Neuronal stem cell (in vitro differentiated cells): Measurements from ENCODE around the gene GSKIP. TPM values are rescaled to one million over a fixed set of nuclear protein-coding genes. Genes with fewer than 3 reads are reported as not detected.

Source experiments
- DNase-seq: peaks from one replicate; pipeline ENCODE4 v3.0.0-alpha.2; 2013; ENCODE audit warnings: low spot score
- H2AFZ ChIP-seq: one replicate; pipeline ENCODE4 v1.6.1; 2013; ENCODE audit warnings: mild to moderate bottlenecking, low read length, inconsistent platforms
- H2AK5ac ChIP-seq: 2 replicates; pipeline ENCODE4 v1.6.1; 2013; ENCODE audit warnings: low read depth, mild to moderate bottlenecking, inconsistent platforms, low read length, moderate library complexity, mixed read lengths
- H2BK120ac ChIP-seq: 2 replicates; pipeline ENCODE4 v1.6.1; 2013; ENCODE audit warnings: low read depth, mild to moderate bottlenecking, inconsistent platforms, low read length, moderate library complexity, mixed read lengths
- H2BK12ac ChIP-seq: one replicate; pipeline ENCODE4 v1.6.1; 2013; ENCODE audit warnings: low read length, inconsistent platforms
- H2BK15ac ChIP-seq: 2 replicates; pipeline ENCODE4 v1.6.1; 2013; ENCODE audit warnings: mild to moderate bottlenecking, low read length, inconsistent platforms, mixed read lengths
- H2BK5ac ChIP-seq: one replicate; pipeline ENCODE4 v1.6.1; 2013; ENCODE audit warnings: inconsistent platforms, mild to moderate bottlenecking, low read length, moderate library complexity
- H3K14ac ChIP-seq: one replicate; pipeline ENCODE4 v1.6.1; 2013; ENCODE audit warnings: low read length, inconsistent platforms
- H3K18ac ChIP-seq: 2 replicates; pipeline ENCODE4 v1.6.1; 2013; ENCODE audit warnings: low read length, inconsistent platforms
- H3K23ac ChIP-seq: 2 replicates; pipeline ENCODE4 v1.6.1; 2013; ENCODE audit warnings: low read depth, mild to moderate bottlenecking, mixed read lengths, low read length, inconsistent platforms; ENCODE audit not compliant: poor library complexity
- H3K27ac ChIP-seq: replicated peaks from 3 replicates; pipeline ENCODE4 v1.5.1; 2013; ENCODE audit warnings: low read length, inconsistent platforms
- H3K27me3 ChIP-seq, 3 experiments: 2 replicates each; pipeline ENCODE4 v1.6.1; 2013; ENCODE audit warnings: low read length in 3 of 3, mild to moderate bottlenecking in 2 of 3, inconsistent platforms in 1 of 3, low read depth in 1 of 3, mixed read lengths in 1 of 3, moderate library complexity in 1 of 3; ENCODE audit not compliant: control insufficient read depth in 3 of 3, insufficient read depth in 3 of 3
- H3K36me3 ChIP-seq, 2 donors: replicated peaks in 1 of 2; 2 replicates each; pipeline ENCODE4 v1.6.1; 2013; ENCODE audit warnings: low read length in 2 of 2; ENCODE audit not compliant: control insufficient read depth in 2 of 2, insufficient read depth in 2 of 2
- H3K4ac ChIP-seq: 2 replicates; pipeline ENCODE4 v1.6.1; 2013; ENCODE audit warnings: inconsistent platforms, mild to moderate bottlenecking, low read length, moderate library complexity
- H3K4me1 ChIP-seq, 2 donors: 1 replicate in 1 of 2; 2 replicates in 1 of 2; pipeline ENCODE4 v1.6.1; 2013; ENCODE audit warnings: low read length in 2 of 2, low read depth in 1 of 2; ENCODE audit not compliant: control insufficient read depth in 2 of 2, insufficient read depth in 1 of 2
- H3K4me2 ChIP-seq: one replicate; pipeline ENCODE4 v1.6.1; 2013; ENCODE audit warnings: mild to moderate bottlenecking, low read length, inconsistent platforms; ENCODE audit not compliant: insufficient read depth, poor library complexity, severe bottlenecking
- H3K4me3 ChIP-seq, 2 donors: 2 replicates each; pipeline ENCODE4 v1.5.1; 2013; ENCODE audit warnings: low read length in 2 of 2, mild to moderate bottlenecking in 2 of 2, inconsistent platforms in 1 of 2, moderate library complexity in 1 of 2
- H3K79me1 ChIP-seq: one replicate; pipeline ENCODE4 v1.6.1; 2013; ENCODE audit warnings: low read depth, mild to moderate bottlenecking, inconsistent platforms, low read length, moderate library complexity
- H3K9ac ChIP-seq: one replicate; pipeline ENCODE4 v1.6.1; 2013; ENCODE audit warnings: mild to moderate bottlenecking, low read depth, low read length, inconsistent platforms; ENCODE audit not compliant: poor library complexity
- H3K9me3 ChIP-seq, 2 donors: replicated peaks in 1 of 2; 2 replicates each; pipeline versions ENCODE3 to v1.6.1; 2013; ENCODE audit warnings: low read length in 2 of 2, mild to moderate bottlenecking in 2 of 2, inconsistent platforms in 1 of 2, low read depth in 1 of 2, mixed read lengths in 1 of 2, moderate library complexity in 1 of 2; ENCODE audit not compliant: control insufficient read depth in 2 of 2, insufficient read depth in 1 of 2
- H4K8ac ChIP-seq: one replicate; pipeline ENCODE4 v1.6.1; 2013; ENCODE audit warnings: low read depth, mild to moderate bottlenecking, inconsistent platforms, low read length, moderate library complexity
- H4K91ac ChIP-seq: one replicate; pipeline ENCODE4 v1.6.1; 2013; ENCODE audit warnings: low read length, low read depth, mild to moderate bottlenecking, inconsistent platforms; ENCODE audit not compliant: poor library complexity
- WGBS, 2 donors: extraction: QIAGEN DNeasy Blood & Tissue Kit; methylation state at CpG; one replicate each; pipeline ENCODE4 v1.1.7; 2013; ENCODE audit warnings: missing lambda C conversion rate in 2 of 2, mixed read lengths in 1 of 2; ENCODE audit not compliant: insufficient read length in 2 of 2, insufficient replicate concordance in 1 of 2; ENCODE audit errors: extremely low coverage in 2 of 2; 5-methylcytosine and 5-hydroxymethylcytosine counted together
- polyA plus RNA-seq, 2 experiments: library from polyadenylated mRNA; stranded (reverse); fragments of 200-250 nt; gene quantifications; one replicate each; pipeline ENCODE4 v1.2.3, GENCODE V29; 2013

The GSKIP gene
- 22.5 TPM for polyA plus RNA-seq (2013, experiment 1 of 2)
- polyA plus RNA-seq (2013, experiment 2 of 2): 22.6 TPM

- peak within 1 kb of the TSS; percentile 89 for H3K9ac ChIP-seq
- peak within 1 kb of the TSS; percentile 84 for H3K27ac ChIP-seq
- no peaks in the 10 kb centered on the region for H3K9me3 ChIP-seq
- peaks cover 3 to 11% of the 10 kb centered on the region in 2 donors for H3K4me1 ChIP-seq
- peaks cover 5% of the 10 kb centered on the region for H3K79me1 ChIP-seq
- no CpG with 5 or more reads among the region's 92 CpGs for WGBS, 2 donors
- H3K18ac ChIP-seq: peak within 1 kb of the TSS; percentile 90
- H4K91ac ChIP-seq: no peak within 1 kb of the TSS
- H3K23ac ChIP-seq: peak within 1 kb of the TSS; percentile 78
- H4K8ac ChIP-seq: no peak within 1 kb of the TSS
- H2BK12ac ChIP-seq: no peak within 1 kb of the TSS
- H3K14ac ChIP-seq: peak within 1 kb of the TSS; percentile 63
- no peaks in the 10 kb centered on the region for H3K36me3 ChIP-seq
- no peak within 1 kb of the TSS for H2AK5ac ChIP-seq
- no peak within 1 kb of the TSS for H2BK120ac ChIP-seq
- H2BK15ac ChIP-seq: no peak within 1 kb of the TSS
- no peaks in the 10 kb centered on the region for H3K27me3 ChIP-seq
- peak within 1 kb of the TSS; percentile 94 to 98 for H3K4me3 ChIP-seq
- peak within 1 kb of the TSS; percentile 99 for H2AFZ ChIP-seq
- H3K4me2 ChIP-seq: peak within 1 kb of the TSS; percentile 87
- no peak within 1 kb of the TSS for H3K4ac ChIP-seq
- DNase-seq: peak; percentile 96
- H2BK5ac ChIP-seq: peak within 1 kb of the TSS; percentile 89
Observed at GRCh38 chr14:96362965-96363750, at the start of gene GSKIP, which contains the start of gene ATG2B. GSKIP (plus strand) TSS chr14:96363526; CDS start chr14:96382248, 18,722 bp downstream. ATG2B (minus strand) TSS chr14:96363341; CDS start chr14:96362976, 365 bp downstream.

DNA sequence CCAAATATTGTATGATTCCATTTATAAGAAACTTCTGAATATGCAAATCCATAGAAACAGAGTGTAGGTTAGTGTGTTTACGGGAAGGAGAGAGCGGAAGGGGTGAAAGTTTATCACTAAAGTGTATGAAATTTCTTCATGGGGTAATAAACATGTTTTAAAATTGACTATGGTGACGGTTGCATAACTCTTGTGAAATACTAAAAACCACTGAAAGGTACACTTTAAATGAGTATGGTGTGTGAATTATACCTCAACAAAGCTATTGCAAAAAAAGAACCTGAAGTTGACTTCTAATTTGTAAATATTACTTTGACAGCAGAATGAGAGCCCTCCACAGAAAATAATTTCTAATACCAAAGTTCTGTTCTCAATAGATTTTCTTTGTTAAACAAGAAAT is 47.2 kb upstream of the GSKIP start:
- H2BK12ac ChIP-seq: no peak overlapping the region
- H4K8ac ChIP-seq: no peak overlapping the region
- peaks cover 3 to 74% of the 10 kb centered on the region in 2 donors for H3K36me3 ChIP-seq
- no peak overlapping the region for H2AK5ac ChIP-seq
- H3K18ac ChIP-seq: no peak overlapping the region
- no peak for DNase-seq
- no peaks in the 10 kb centered on the region for H3K27me3 ChIP-seq
- WGBS, 2 donors: 100% methylated on average over 2 of the region's 3 CpGs; no CpG with 5 or more reads in 1 of the 2 donors
- no peaks in the 10 kb centered on the region for H3K9me3 ChIP-seq
- H3K27ac ChIP-seq: no peak overlapping the region
- H3K79me1 ChIP-seq: no peaks in the 10 kb centered on the region
- H4K91ac ChIP-seq: no peak overlapping the region
- no peak overlapping the region for H2BK120ac ChIP-seq
- H3K4ac ChIP-seq: no peak overlapping the region
- H2BK15ac ChIP-seq: no peak overlapping the region
- no peak overlapping the region for H3K4me3 ChIP-seq
- H3K23ac ChIP-seq: no peak overlapping the region
- H3K4me2 ChIP-seq: no peak overlapping the region
- H2AFZ ChIP-seq: no peak overlapping the region
- no peak overlapping the region for H3K9ac ChIP-seq
- no peak overlapping the region for H2BK5ac ChIP-seq
- H3K4me1 ChIP-seq: no peaks in the 10 kb centered on the region
- no peak overlapping the region for H3K14ac ChIP-seq

DNA sequence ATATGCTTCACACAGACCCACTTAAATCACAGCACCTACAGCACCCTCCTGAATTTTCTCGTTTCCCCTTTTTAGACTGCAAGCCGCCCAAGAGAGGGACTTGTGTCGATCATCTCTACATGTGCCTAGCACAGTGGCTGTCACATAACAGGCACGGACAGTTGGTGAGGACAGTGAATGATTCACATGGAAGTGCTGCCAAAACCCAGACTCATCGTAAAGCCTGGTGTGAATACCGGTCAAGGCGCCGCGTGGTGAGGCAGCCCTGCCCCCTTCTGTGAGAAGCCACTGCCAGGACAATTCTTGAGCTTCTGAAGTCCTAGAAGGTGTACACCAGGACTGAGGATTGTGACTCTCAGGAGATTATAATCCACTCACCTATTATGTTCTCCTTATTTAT is 44.5 kb upstream of the GSKIP start:
- Histone ChIP-seq H2BK5ac (no peak overlapping the region), H2BK15ac (no peak overlapping the region), H2BK120ac (no peak overlapping the region), H3K4me1 (no peaks in the 10 kb centered on the region), H3K9ac (no peak overlapping the region), H4K91ac (no peak overlapping the region), H2BK12ac (no peak overlapping the region), H3K4me3 (peak overlapping the region in 1 of 2 donors; percentile 61), H3K23ac (peak overlapping the region; percentile 91), H3K79me1 (no peaks in the 10 kb centered on the region), H3K9me3 (no peaks in the 10 kb centered on the region), H3K14ac (no peak overlapping the region), H3K4me2 (no peak overlapping the region), H3K27me3 (peaks cover 0 to 2% (median 0%) of the 10 kb centered on the region in 3 experiments), H3K4ac (no peak overlapping the region), H2AK5ac (no peak overlapping the region), H2AFZ (no peak overlapping the region), H3K18ac (no peak overlapping the region), H3K36me3 (peaks cover 5 to 76% of the 10 kb centered on the region in 2 donors), H4K8ac (no peak overlapping the region), H3K27ac (no peak overlapping the region)
- no CpG with 5 or more reads among the region's 9 CpGs for WGBS, 2 donors
- no peak for DNase-seq

DNA sequence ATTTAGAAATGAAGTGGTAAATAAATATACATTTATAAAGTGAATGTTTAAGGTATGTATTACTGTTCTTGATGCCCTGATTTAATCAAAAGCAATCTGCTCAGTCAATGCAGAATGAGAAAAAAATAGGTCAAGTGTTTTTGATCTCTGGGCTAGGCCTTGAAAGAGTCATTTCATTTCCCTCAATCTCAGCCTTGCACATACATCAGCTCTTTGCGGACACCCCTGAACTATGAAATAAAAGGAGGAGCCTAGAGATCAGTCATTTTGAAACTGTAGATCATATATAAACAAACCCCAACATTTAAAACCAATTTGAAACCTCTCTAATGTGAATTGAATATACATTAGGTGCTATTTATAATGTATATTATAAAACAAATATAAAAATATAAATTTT is 42.7 kb upstream of the GSKIP start:
- Histone ChIP-seq H3K27ac (no peak overlapping the region), H2AK5ac (no peak overlapping the region), H3K14ac (no peak overlapping the region), H3K79me1 (no peaks in the 10 kb centered on the region), H3K9me3 (no peaks in the 10 kb centered on the region), H3K4me3 (no peak overlapping the region), H3K27me3 (peaks cover 0 to 2% (median 0%) of the 10 kb centered on the region in 3 experiments), H3K23ac (no peak overlapping the region), H3K4me2 (no peak overlapping the region), H2AFZ (no peak overlapping the region), H2BK120ac (no peak overlapping the region), H4K91ac (no peak overlapping the region), H3K4ac (no peak overlapping the region), H4K8ac (no peak overlapping the region), H3K4me1 (no peaks in the 10 kb centered on the region), H2BK12ac (no peak overlapping the region), H2BK5ac (no peak overlapping the region), H3K9ac (no peak overlapping the region), H3K36me3 (peaks cover 5 to 80% of the 10 kb centered on the region in 2 donors), H3K18ac (no peak overlapping the region), H2BK15ac (no peak overlapping the region)
- no peak for DNase-seq
- no CpG with 5 or more reads among the region's 1 CpG for WGBS, 2 donors
